PC-3 (cell line): ENCODE measurements around the gene ITGA3. TPM values are rescaled to one million over a fixed set of nuclear protein-coding genes. Genes with fewer than 3 reads are reported as not detected.

Experiments used
- ATAC-seq: fragments of 200-7000 bp; cut with Tn5 transposase; 2 replicates; pipeline ENCODE4 v1.9.1; 2020; ENCODE audit warnings: mild to moderate bottlenecking, moderate library complexity
- BruUV-seq: library from RNA; stranded (reverse); fragments of 400-500 nt; replicated peaks from 2 replicates; lab custom pipeline; 2021; lab: Mats Ljungman, UMichigan
- CTCF ChIA-PET: fragments of 300-600 bp; sonication (Branson Sonifier 250); formaldehyde crosslinking; loops from one replicate; lab custom pipeline; 2022; ENCODE audit warnings: antibody characterized with exemption; lab: Charles Lee
- POLR2A ChIA-PET: fragments of 300-600 bp; sonication (Branson Sonifier 250); formaldehyde crosslinking; loops from one replicate; lab custom pipeline; 2022; ENCODE audit warnings: antibody characterized with exemption; ENCODE audit not compliant: unreplicated experiment; lab: Charles Lee
- DNase-seq: peaks from one replicate; pipeline ENCODE4 v3.0.0-alpha.2; 2015
- H2AFZ ChIP-seq: fragments of 300-600 bp; sonication (generic); 2 replicates; pipeline ENCODE4 v1.6.0; 2016; ENCODE audit warnings: antibody characterized with exemption, low read length
- H3F3A ChIP-seq: fragments of 300-600 bp; sonication (generic); one replicate; pipeline ENCODE4 v1.6.0; 2017; ENCODE audit warnings: antibody characterized with exemption, low read length, control low read depth, mild to moderate bottlenecking; ENCODE audit not compliant: unreplicated experiment
- H3K27ac ChIP-seq: fragments of 300-600 bp; sonication (generic); 2 replicates; pipeline ENCODE4 v1.5.1; 2016; ENCODE audit warnings: mild to moderate bottlenecking, low read length
- H3K27me3 ChIP-seq: fragments of 300-600 bp; sonication (generic); 2 replicates; pipeline ENCODE4 v1.6.1; 2016; ENCODE audit warnings: low read length, mixed read lengths
- H3K36me3 ChIP-seq: fragments of 300-600 bp; sonication (generic); 2 replicates; pipeline ENCODE4 v1.6.1; 2016; ENCODE audit warnings: low read depth, mixed run types, low read length, mixed read lengths
- H3K4me1 ChIP-seq: fragments of 300-600 bp; sonication (generic); 2 replicates; pipeline ENCODE4 v1.5.1; 2016; ENCODE audit warnings: low read length; ENCODE audit not compliant: insufficient read depth
- H3K4me2 ChIP-seq: fragments of 300-600 bp; sonication (generic); 2 replicates; pipeline ENCODE4 v1.6.0; 2016; ENCODE audit warnings: low read length
- H3K4me3 ChIP-seq: fragments of 300-600 bp; sonication (generic); 2 replicates; pipeline ENCODE4 v1.5.1; 2016; ENCODE audit warnings: mild to moderate bottlenecking, low read length, mixed read lengths
- H3K79me2 ChIP-seq: fragments of 300-600 bp; sonication (generic); 2 replicates; pipeline ENCODE4 v1.6.1; 2017; ENCODE audit warnings: low read length, mixed read lengths
- H3K9ac ChIP-seq: fragments of 300-600 bp; sonication (generic); 2 replicates; pipeline ENCODE4 v1.6.0; 2016; ENCODE audit warnings: mild to moderate bottlenecking, low read length
- H3K9me2 ChIP-seq: fragments of 300-600 bp; sonication (generic); replicated peaks from 2 replicates; pipeline ENCODE4 v1.6.1; 2016; ENCODE audit warnings: mixed run types, low read length, mixed read lengths
- H3K9me3 ChIP-seq: fragments of 300-600 bp; sonication (generic); 2 replicates; pipeline ENCODE4 v1.6.1; 2016; ENCODE audit warnings: low read length, mixed read lengths
- H4K20me1 ChIP-seq: fragments of 300-600 bp; sonication (generic); 2 replicates; pipeline ENCODE4 v1.6.1; 2016; ENCODE audit warnings: low read length, mixed read lengths
- CTCF ChIP-seq: fragments of 300-600 bp; sonication (generic); conservative IDR thresholded peaks from 2 replicates; pipeline ENCODE4 v1.5.1; 2017; ENCODE audit warnings: antibody characterized with exemption, low read depth, mild to moderate bottlenecking, low read length
- EZH2 ChIP-seq: fragments of 300-600 bp; sonication (generic); IDR thresholded peaks from one replicate; pipeline ENCODE4 v1.6.1; 2017; ENCODE audit warnings: antibody characterized with exemption, mild to moderate bottlenecking, low read length; ENCODE audit not compliant: unreplicated experiment
- EZH2phosphoT487 ChIP-seq: fragments of 300-600 bp; sonication (generic); IDR thresholded peaks from 2 replicates; pipeline ENCODE4 v1.6.1; 2018; ENCODE audit warnings: mild to moderate bottlenecking, antibody characterized with exemption, low read length, borderline replicate concordance
- intact Hi-C: fragments of 100-400 bp; cut with micrococcal nuclease; formaldehyde crosslinking; loops from 2 replicates; pipeline ENCODE4 v1.9.0; 2023
- total RNA-seq: library from RNA; depleted of rRNA; stranded (reverse); fragments of >200 nt; gene quantifications from 2 replicates; pipeline ENCODE4 v1.2.3, GENCODE V29; 2014

ITGA3 gene
- total RNA-seq, 1 experiment from 2014 or later, result 598 TPM

- DNase-seq (no peak), ATAC-seq (no peak)
- H4K20me1 ChIP-seq, result no peaks in the 10 kb centered on the region
- H3K4me3 ChIP-seq, result no peak overlapping the region
- H3K27me3 ChIP-seq, result peaks cover 6% of the 10 kb centered on the region
- H3K27ac ChIP-seq, result no peak overlapping the region
- H3K79me2 ChIP-seq, result no peaks in the 10 kb centered on the region
- intact Hi-C loops, result no loop called here
- H3K9ac ChIP-seq, result no peak overlapping the region
- no peaks in the 10 kb centered on the region for H3K9me3 ChIP-seq
- no peaks in the 10 kb centered on the region for H3F3A ChIP-seq
- H2AFZ ChIP-seq, result no peak overlapping the region
- peaks cover 3% of the 10 kb centered on the region; the same call in 1 of the 2 replicates for H3K4me1 ChIP-seq
- H3K36me3 ChIP-seq, result peaks cover 40% of the 10 kb centered on the region
- ChIA-PET POLR2A (no interaction called here), CTCF (no interaction called here)
- TF ChIP-seq EZH2phosphoT487, result no peak
- TF ChIP-seq CTCF, result 0 out of 2 replicates have a peak, but pooled peaks have one; percentile 18
- no peak overlapping the region for H3K4me2 ChIP-seq
- H3K9me2 ChIP-seq, result no peaks in the 10 kb centered on the region
- TSS peak; percentile 22 for BruUV-seq
Observed at GRCh38 chr17:50134206-50135110, 78.5 kb downstream of the ITGA3 start.

GRCh38 chr17:50135316-50136095 is 79.6 kb downstream of the ITGA3 start:
- no peaks in the 10 kb centered on the region for H3K9me2 ChIP-seq
- no peaks in the 10 kb centered on the region for H3K9me3 ChIP-seq
- TF ChIP-seq EZH2phosphoT487 (no peak), EZH2 (no peak)
- H4K20me1 ChIP-seq, result 0 out of 2 replicates have a peak, but pooled peaks cover 5% of the 10 kb centered on the region
- H3K27me3 ChIP-seq, result no peaks in the 10 kb centered on the region
- no peak for ATAC-seq
- POLR2A ChIA-PET, result no interaction called here
- H3K36me3 ChIP-seq, result peaks cover 50% of the 10 kb centered on the region
- no peak overlapping the region for H3K27ac ChIP-seq
- H3K4me3 ChIP-seq, result no peak overlapping the region
- CTCF ChIA-PET, result no interaction called here
- no peak overlapping the region for H3K4me2 ChIP-seq
- H2AFZ ChIP-seq, result no peak overlapping the region
- no peak overlapping the region for H3K9ac ChIP-seq
- no peaks in the 10 kb centered on the region for H3K4me1 ChIP-seq
- no peaks in the 10 kb centered on the region for H3F3A ChIP-seq
- no peak for DNase-seq
- intact Hi-C loops, result no loop called here
- BruUV-seq, result no TSS peak
- H3K79me2 ChIP-seq, result no peaks in the 10 kb centered on the region

- H3K9ac ChIP-seq, result no peak overlapping the region
- H3K79me2 ChIP-seq, result no peaks in the 10 kb centered on the region
- no peak overlapping the region for H3K4me3 ChIP-seq
- H2AFZ ChIP-seq, result no peak overlapping the region
- no peaks in the 10 kb centered on the region for H3K9me3 ChIP-seq
- no peaks in the 10 kb centered on the region for H3K4me1 ChIP-seq
- ChIA-PET POLR2A (no interaction called here), CTCF (interaction anchor here (0.8 kb wide), 1 partner anchor 20 kb away, joined by 20 read pairs; no protein-coding TSS in a partner anchor)
- no peaks in the 10 kb centered on the region for H3K9me2 ChIP-seq
- TF ChIP-seq EZH2 (no peak), CTCF (no peak), EZH2phosphoT487 (no peak)
- no peaks in the 10 kb centered on the region for H3K27me3 ChIP-seq
- peaks cover 56% of the 10 kb centered on the region for H3K36me3 ChIP-seq
- H3F3A ChIP-seq, result no peaks in the 10 kb centered on the region
- 0 out of 2 replicates have a peak, but pooled peaks cover 5% of the 10 kb centered on the region for H4K20me1 ChIP-seq
- H3K4me2 ChIP-seq, result no peak overlapping the region
- intact Hi-C loops, result no loop called here
- ATAC-seq, result no peak
- no peak for DNase-seq
- BruUV-seq, result no TSS peak
- H3K27ac ChIP-seq, result no peak overlapping the region
Observed at GRCh38 chr17:50136096-50136687, 80.3 kb downstream of the ITGA3 start.
